ENCODE data around the gene RFT1.
A peak's percentile ranks its signal among the peaks of the same experiment; 100 is the strongest.

GRCh38 chr3:53134631-53135232 lies 4.5 kb upstream of the RFT1 start:
- TF ChIP-seq CTCF (IDR thresholded peaks at IDR 0.05; ENCODE audit: borderline replicate concordance, extremely low read depth, low read length, poor library complexity, severe bottlenecking) (peak; percentile 74), EZH2 (IDR thresholded peaks at IDR 0.05; ENCODE audit: borderline replicate concordance, low read depth, low read length, severe bottlenecking) (no peak)

Measured in DND-41 (cell line).